GM03348 (cell line): ENCODE results near the gene LBH.
A peak's percentile ranks its signal among the peaks of the same experiment; 100 is the strongest.

Source experiments
- DNase-seq: peaks from one replicate; pipeline ENCODE4 v3.0.0; 2012; ENCODE audit warnings: low spot score

LBH gene

GRCh38 chr2:30231212-30231995 is at the start of gene LBH:
Gene LBH (plus strand): TSS chr2:30231534. CDS start chr2:30231739, 205 bp downstream.
- peak; percentile 96 for DNase-seq

DNA sequence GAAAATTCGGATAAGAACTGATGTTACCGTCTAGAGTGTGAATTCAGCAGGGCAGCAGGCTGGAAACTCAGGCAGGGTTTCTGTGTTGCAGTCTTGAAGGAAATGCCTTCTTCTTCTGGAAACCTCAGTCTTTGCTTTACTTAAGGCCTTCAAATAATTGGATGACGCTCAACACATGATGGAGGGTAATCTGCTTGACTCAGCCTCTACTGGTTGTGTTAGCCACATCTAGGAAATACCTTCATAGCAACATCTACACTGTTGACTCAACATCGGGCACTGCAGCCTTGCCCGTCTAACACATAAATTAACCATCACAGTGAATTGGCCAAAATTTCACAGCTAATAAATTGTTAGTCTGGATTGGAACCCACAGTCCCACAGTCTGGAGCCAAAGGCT is 47.3 kb upstream of the LBH start:
- DNase-seq: no peak

GRCh38 chr2:30185178-30185577 is 46.2 kb upstream of the LBH start:
- DNase-seq: no peak

DNA sequence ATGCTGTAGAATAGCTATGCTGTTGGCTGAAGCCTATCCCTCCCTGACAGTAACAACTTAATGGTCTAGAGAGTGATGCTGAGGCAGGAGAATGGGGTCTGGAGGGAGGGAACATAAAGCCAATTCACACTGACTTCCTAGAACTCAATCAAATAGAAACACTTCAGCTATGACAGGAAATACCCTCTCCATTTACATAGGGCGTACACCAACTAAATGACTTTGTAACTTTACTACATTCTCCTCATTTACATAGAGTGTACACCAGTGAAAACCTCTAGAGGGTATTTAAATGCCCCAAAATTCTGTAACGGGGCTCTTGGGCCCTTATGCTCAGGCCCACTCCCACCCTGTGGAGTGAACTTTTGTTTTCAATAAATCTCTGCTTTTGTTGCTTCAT is 43.0 kb upstream of the LBH start:
- DNase-seq: no peak

- no peak for DNase-seq
Observed at GRCh38 chr2:30190637-30191036, 40.7 kb upstream of the LBH start.

DNA sequence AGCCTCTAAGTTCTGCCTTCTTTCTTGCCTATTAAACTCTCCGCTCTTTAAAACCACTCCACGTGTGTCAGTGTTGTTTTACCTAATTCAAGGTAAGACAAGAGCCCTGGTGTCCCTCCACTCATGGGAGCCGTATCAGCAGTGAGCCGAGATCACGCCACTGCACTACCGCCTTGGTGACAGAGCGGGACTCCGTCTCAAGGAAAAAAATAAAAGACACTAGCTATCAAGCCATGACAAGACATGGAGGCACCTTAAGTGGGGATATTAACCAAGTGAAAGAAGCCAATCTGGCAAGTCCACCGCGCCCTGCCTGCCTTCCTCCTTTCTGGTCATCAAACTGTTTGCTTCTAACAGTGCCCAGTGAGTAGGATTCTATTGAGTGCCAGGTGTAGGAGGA is 40.2 kb upstream of the LBH start:
- no peak for DNase-seq

GRCh38 chr2:30191819-30192271 is 39.5 kb upstream of the LBH start:
- DNase-seq: no peak

DNA sequence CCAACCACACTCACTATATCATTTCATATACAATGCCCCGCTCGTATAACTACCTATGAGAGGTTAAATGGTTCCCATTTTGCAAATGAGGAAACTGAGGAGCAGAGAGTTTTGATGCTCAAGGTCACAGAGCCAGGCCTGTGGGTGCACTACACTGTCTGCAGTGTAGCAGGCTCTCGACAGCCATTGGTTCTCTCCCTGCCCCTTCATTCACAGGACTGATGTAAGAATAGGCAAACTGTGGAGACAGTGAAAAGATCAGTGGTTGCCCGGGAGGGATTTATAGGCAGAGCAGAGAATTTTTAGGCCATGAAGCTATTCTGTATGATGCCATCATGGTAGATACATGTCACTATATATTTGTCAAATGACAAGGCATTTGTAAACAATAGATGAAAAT is 39.0 kb upstream of the LBH start:
- no peak for DNase-seq

DNA sequence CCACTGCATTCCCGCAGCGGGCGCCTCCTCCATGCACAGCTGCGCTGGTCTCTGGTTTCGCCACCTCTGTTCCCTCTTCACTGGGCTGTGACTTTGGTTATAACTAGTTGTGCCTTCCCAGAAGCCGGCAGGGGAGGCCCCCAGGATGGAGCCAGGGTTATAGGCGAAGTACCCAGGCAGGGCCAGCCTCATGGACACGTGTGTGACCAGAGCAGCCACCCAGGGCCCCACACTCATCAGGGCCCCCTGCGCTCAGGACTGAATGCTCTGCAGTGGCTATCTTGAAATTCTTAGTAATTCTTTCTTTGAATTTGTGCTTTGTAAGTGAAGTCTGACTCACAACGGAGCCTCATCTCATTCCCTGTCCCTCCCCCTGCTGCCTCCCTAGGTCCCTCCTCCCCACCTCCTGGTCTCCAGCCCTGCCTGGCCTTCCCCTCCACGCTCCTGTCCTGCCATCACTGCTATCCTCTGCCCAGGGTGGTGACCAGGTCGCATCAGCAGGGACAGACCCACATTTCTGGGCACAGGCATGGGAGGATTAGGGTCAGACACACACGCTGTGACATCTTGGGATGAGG is 38.1 kb upstream of the LBH start:
- peak; percentile 39 for DNase-seq

DNA sequence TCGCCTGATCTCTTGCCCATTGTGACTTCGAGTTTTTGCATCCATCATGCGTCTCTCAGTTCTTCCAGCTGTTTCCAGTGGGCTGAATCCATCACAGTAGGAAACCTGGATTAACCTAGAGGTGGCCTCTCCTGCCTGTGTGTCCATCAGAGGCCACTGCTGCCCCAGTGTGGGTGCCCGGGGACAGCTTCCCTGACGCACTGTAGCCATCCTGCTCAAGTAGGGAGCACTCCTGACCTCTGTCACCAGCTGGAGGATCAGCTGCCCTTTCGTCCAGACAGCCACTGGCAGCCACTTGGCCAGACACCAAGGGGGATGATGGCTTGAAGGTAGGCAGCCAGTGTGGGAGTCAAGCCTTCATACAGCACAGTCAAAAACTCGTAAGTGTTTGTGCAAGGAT is 36.9 kb upstream of the LBH start:
- DNase-seq: no peak

DNA sequence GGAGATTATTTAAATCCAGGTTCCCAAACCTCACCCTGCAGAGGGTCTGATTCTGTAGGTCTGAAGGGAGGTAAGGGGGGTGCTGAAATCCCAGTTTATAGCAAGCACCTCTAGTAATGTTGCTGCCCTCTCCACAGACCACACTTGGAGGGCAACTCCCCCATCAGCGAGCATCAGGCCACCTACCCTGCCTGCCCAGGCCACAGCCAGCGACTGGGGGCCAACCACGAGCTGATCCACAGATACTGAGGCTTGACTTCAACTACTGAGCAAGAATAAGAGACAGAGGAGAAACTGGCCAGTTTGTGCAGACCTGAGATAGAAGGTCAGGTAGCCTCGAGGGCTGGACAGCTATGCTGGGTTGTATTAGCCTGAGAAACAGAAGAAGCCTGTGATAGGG is 36.3 kb upstream of the LBH start:
- DNase-seq: no peak

DNA sequence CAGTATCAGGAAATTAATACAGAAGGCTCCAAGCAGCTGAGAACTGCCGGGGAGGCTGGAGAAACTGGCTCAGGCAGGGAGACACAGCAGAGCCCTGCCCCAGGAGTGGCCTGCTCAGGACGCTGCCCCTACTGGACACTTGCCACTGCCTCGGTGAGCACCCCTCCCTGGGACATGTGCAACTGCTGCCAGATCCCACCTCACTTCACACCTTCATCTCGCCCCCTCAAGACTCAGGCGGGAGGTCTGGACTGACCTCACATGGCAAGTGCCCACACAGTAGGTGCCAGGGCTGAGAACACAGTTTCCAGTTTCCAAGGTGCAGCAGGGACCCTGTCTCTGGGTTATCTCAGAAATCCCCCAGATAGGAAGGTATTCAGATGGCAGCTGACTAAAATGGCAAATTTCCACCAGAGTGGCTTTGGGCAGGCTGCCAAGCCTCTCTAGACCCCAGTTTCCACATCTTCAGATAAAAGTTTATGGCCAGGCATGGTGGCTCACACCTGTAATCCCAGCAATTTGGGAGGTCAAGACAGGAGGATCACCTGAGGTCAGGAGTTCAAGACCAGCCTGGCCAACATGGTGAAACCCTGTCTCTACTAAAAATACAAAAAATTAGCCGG is 33.7 kb upstream of the LBH start:
- no peak for DNase-seq

- peak; percentile 56 for DNase-seq
Observed at GRCh38 chr2:30201990-30202389, 29.3 kb upstream of the LBH start.

GRCh38 chr2:30203156-30203555 is 28.2 kb upstream of the LBH start:
- DNase-seq: no peak

DNA sequence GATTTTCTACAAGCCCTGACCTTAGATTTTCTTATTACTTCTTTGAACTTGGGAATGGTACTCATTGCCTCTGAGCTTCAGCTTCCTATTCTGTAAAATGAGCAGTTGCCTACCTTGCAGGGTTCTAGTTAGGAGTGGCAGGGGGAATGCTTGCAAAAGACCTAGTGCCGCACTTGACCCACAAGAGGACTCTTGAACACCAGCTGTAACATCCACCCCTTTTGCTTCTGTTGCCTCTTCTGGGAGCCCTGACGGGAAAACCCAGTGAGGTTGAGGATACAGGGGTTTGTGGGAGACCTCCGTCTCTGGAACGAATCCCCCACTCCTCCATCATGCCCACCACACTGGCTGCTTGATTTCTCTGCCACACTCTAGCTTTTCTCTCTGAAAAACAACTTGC is 27.1 kb upstream of the LBH start:
- no peak for DNase-seq

GRCh38 chr2:30205456-30205855 is 25.9 kb upstream of the LBH start:
- DNase-seq: no peak

DNA sequence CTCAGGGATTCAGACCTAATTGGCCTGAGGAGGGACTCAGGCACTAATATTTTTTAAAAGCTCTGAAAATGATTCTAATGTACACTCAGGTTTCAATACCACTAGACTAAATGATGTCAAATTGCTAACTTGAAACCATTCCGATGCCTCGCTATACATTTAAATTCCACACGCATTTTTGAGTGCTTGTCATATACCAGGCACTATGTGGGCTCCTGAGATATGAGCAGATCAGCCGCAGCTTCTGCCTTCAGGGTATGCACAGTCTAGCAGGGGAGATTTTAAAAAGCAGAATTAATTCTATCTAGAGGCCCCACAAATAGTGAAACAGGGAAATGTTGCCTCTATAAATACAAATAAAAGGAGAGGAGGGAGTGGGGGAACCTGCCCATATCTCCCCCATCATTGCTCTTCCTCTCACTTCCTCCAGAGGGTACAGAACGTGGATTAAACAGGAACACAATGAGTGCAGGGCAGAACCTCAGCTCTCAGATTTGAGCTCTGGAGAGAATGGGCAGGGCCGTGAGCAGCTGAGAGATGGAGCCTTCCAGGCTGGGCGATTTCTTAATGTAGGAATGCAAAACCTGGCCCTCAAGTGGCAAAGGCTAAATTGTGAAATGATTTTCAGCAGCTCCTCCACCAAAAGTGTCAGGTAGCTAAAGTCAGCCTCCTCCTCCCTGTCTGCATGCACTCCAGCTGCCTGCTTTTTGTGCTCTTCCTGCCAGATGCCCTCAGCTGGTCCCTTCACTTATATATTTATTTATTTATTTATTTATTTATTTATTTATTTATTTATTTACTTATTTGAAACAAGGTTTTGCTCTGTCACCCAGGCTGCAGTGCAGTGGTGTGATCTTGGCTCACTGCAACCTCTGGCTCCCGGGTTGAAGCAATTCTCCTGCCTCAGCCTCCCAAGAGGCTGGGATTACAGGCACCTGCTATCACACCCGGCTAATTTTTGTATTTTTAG is 24.6 kb upstream of the LBH start:
- peak; percentile 21 for DNase-seq

DNA sequence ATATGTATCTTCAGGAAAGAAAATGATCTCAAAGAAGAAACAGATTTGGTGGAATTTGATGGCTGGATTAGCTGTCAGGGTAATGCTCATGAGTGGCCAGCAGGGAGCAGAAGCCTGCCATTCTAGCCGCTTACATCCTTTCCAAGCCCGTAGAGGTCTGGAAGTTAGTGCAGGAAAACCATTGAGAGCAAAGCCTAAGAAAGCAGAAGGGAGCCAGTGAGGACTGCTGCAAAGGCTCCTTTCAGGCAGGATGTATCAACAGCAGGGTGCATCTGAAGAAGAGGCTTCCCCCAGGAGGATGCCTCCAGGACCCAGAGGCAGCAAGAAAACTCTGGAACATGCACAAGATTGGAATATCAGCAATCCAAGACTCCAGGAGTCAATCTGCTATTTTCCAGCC is 22.9 kb upstream of the LBH start:
- DNase-seq: peak; percentile 83

DNA sequence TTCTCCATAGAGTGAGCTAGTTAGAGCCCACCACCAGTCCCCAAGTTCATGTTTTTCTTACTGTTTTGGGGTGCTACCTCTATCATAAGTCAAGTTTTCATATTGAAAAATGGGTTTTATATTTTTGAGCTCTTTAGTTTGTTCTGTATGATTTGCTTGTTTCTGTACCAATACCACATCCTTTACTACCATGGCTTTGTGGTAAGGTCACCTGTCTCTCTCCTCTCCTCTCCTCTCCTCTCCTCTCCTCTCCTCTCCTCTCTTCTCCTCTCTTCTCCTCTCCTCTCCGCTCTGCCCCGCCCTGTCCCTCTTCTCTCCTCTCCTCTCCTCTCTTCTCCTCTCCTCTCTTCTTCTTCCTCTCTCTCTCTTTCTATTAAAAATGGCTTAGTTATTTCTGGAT is 22.1 kb upstream of the LBH start:
- no peak for DNase-seq

- DNase-seq: no peak
Observed at GRCh38 chr2:30213326-30213725, 18.0 kb upstream of the LBH start.

DNA sequence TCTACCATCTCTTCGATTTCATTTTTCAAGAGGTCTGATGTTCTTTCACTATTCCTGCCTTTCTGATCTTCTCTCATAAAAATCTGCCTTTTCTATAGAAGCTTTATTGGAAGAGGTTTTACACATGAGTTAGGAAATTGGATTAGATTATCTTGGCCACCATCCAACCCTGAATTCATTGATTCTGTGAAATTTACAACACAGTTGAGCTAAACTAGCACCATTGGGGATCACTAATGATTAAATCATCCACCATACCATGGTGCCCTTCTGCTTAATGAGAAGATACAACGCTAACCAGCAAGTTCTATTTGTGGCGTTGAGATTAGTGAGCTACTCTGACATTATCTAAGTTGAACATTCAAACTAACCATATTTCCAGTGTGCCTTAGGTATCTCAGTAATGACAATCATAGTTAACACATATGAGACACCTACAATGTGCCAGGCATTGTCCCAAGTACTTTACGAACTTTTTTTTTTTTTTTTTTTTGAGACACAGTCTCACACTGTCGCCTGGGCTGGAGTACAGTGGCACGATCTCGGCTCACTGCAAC is 17.3 kb upstream of the LBH start:
- no peak for DNase-seq

GRCh38 chr2:30216157-30216556 is 15.2 kb upstream of the LBH start:
- DNase-seq: peak; percentile 70
